Fibroblast of pulmonary artery (primary cell): ENCODE data around the gene GFOD1.
"Not testable (repeated sequence)": the region's sequence is repeated elsewhere in the genome, so short reads cannot be mapped to it uniquely, and the experiment has no call there.

Source experiments
- DNase-seq: peaks from one replicate; pipeline ENCODE4 v3.0.0-alpha.2; 2010; ENCODE audit warnings: low read depth
- H3K4me3 ChIP-seq: replicated peaks from 2 replicates; pipeline ENCODE4 v1.5.1; 2011; ENCODE audit warnings: low read depth, mild to moderate bottlenecking, control low read depth, low read length, moderate library complexity
- CTCF ChIP-seq: IDR thresholded peaks from 2 replicates; pipeline ENCODE4 v1.5.1; 2011; ENCODE audit warnings: mild to moderate bottlenecking, control low read depth, low read length, inconsistent platforms; ENCODE audit errors: missing control alignments

The GFOD1 gene

GRCh38 chr6:13436399-13437217 lies 50.8 kb downstream of the GFOD1 start:
- no peak for TF ChIP-seq CTCF
- no peak for DNase-seq
- H3K4me3 ChIP-seq: no peak overlapping the region

GRCh38 chr6:13435477-13436246 lies 51.7 kb downstream of the GFOD1 start:
- TF ChIP-seq CTCF: no peak
- H3K4me3 ChIP-seq: no peak overlapping the region
- DNase-seq: no peak

GRCh38 chr6:13434777-13435176 lies 52.6 kb downstream of the GFOD1 start:
- no peak overlapping the region for H3K4me3 ChIP-seq
- TF ChIP-seq CTCF: no peak
- DNase-seq: no peak

GRCh38 chr6:13434135-13434775 lies 53.1 kb downstream of the GFOD1 start:
- not testable (repeated sequence) for H3K4me3 ChIP-seq, DNase-seq

GRCh38 chr6:13433709-13434121 lies 53.7 kb downstream of the GFOD1 start:
- TF ChIP-seq CTCF: no peak
- H3K4me3 ChIP-seq: no peak overlapping the region
- no peak for DNase-seq

- TF ChIP-seq CTCF: no peak
- H3K4me3 ChIP-seq: no peak overlapping the region
- no peak for DNase-seq
Measured at GRCh38 chr6:13432526-13433184, 54.7 kb downstream of the GFOD1 start.
